ENCODE measurements around the gene SYNDIG1L.

Gene SYNDIG1L

GRCh38 chr14:74358176-74358829, 67.7 kb downstream of the SYNDIG1L start:
- no peak for DNase-seq

GRCh38 chr14:74357585-74357984, 68.4 kb downstream of the SYNDIG1L start:
- no peak for DNase-seq

- DNase-seq: no peak
Observed at GRCh38 chr14:74356892-74357575, 69.0 kb downstream of the SYNDIG1L start.

Measured in T-helper 1 cell (primary cell).